ENCODE measurements around the gene POC1A. TPM values are rescaled to one million over a fixed set of nuclear protein-coding genes. Genes with fewer than 3 reads are reported as not detected.

POC1A gene
- total RNA-seq, 1 experiment from 2014 or later = 32.2 TPM

DNA sequence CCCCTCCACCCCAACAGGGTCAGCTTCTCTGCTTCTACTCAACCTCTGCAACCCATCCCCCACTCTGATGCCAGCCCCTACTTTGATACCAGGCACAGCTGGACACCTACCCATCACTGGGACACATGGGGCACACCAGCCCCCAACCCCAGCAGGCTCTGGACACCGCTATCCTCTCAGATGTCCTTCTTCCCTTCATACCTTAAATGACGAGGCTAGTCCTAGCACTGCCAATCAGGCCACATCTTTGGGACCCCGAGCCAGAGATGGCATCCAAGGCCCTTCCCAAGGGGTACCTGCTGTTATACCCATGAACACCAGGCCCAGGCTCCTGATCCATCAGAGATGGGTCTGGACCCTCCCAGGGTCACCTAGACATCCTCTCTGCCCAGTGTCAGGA is 10.6 kb downstream of the POC1A start:
- no peak overlapping the region for H3K4me3 ChIP-seq (ENCODE audit: low read depth, low read length)
- BruUV-seq (replicated peaks) = no TSS peak

DNA sequence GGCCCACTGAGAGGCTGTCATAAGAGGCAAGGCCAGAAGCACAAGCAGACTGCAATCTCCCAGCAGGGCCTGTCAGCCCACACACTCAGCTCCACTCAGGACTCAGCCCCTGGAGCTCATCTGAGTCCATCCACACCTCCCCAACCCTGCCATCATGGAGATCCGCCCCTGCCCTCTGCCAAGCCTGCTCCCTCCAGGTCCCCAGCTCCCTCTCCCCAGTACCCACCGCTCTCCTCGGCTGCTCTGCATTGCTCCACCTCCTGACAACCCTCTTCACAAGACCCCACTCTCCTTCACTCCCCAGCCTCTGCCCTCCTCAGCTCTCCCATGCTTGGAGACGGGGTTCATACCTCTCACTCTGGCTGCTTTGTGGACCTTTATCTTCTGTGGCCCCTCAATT is 11.1 kb downstream of the POC1A start:
- ChIA-PET CTCF (interaction anchor here (0.6 kb wide), 1 partner anchor 11 kb away, joined by 3 read pairs; the partner anchor contains the start of gene POC1A), POLR2A (no interaction called here)
- no TSS peak for BruUV-seq (replicated peaks)
- intact Hi-C loops (cut with micrococcal nuclease; ENCODE audit: unreplicated experiment) = no loop called here
- Mint-ChIP-seq H3K27me3 (ENCODE audit: insufficient read depth, unreplicated experiment) (no peaks in the 10 kb centered on the region), H3K36me3 (ENCODE audit: insufficient read depth, unreplicated experiment) (peaks cover 14% of the 10 kb centered on the region), H3K4me3 (ENCODE audit: unreplicated experiment) (no peak overlapping the region), H3K27ac (ENCODE audit: unreplicated experiment) (no peak overlapping the region), H3K9me3 (ENCODE audit: unreplicated experiment) (no peaks in the 10 kb centered on the region), H3K4me1 (ENCODE audit: low read depth, unreplicated experiment) (no peaks in the 10 kb centered on the region)
- H3K27me3 ChIP-seq (replicated peaks; ENCODE audit: control insufficient read depth, insufficient read depth, low read length) = no peaks in the 10 kb centered on the region
- no peak for DNase-seq
- peaks cover 2% of the 10 kb centered on the region; the same call in 1 of the 2 replicates for H3K36me3 ChIP-seq (ENCODE audit: control insufficient read depth, insufficient read depth, low read length)
- H3K9me3 ChIP-seq = no peaks in the 10 kb centered on the region
- TF ChIP-seq, protein P1, sequence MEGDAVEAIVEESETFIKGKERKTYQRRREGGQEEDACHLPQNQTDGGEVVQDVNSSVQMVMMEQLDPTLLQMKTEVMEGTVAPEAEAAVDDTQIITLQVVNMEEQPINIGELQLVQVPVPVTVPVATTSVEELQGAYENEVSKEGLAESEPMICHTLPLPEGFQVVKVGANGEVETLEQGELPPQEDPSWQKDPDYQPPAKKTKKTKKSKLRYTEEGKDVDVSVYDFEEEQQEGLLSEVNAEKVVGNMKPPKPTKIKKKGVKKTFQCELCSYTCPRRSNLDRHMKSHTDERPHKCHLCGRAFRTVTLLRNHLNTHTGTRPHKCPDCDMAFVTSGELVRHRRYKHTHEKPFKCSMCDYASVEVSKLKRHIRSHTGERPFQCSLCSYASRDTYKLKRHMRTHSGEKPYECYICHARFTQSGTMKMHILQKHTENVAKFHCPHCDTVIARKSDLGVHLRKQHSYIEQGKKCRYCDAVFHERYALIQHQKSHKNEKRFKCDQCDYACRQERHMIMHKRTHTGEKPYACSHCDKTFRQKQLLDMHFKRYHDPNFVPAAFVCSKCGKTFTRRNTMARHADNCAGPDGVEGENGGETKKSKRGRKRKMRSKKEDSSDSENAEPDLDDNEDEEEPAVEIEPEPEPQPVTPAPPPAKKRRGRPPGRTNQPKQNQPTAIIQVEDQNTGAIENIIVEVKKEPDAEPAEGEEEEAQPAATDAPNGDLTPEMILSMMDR (IDR thresholded peaks at IDR 0.05; ENCODE audit: insufficient read depth in 1 of 2, low read depth in 1 of 2, low read length in 1 of 2, severe bottlenecking in 1 of 2, unreplicated experiment in 1 of 2) = no peak
- no peak overlapping the region for H3K4me3 ChIP-seq (ENCODE audit: low read depth, low read length)
- H3K4me1 ChIP-seq = no peaks in the 10 kb centered on the region

More for the DNA sequence above, 10.6 kb downstream of the POC1A start:
- intact Hi-C loops (cut with micrococcal nuclease; ENCODE audit: unreplicated experiment) = loop anchor here (1.0 to 2.0 kb wide), 3 partner anchors 87 to 201 kb away; partner anchors contain the start of genes DUSP7 and PARP3
- Histone ChIP-seq H3K9me3 (no peaks in the 10 kb centered on the region), H3K36me3 (ENCODE audit: control insufficient read depth, insufficient read depth, low read length) (peaks cover 2% of the 10 kb centered on the region; the same call in 1 of the 2 replicates), H3K4me1 (no peaks in the 10 kb centered on the region), H3K27me3 (replicated peaks; ENCODE audit: control insufficient read depth, insufficient read depth, low read length) (no peaks in the 10 kb centered on the region)
- no peak overlapping the region for H3K27ac Mint-ChIP-seq (ENCODE audit: unreplicated experiment)
- TF ChIP-seq, protein P1 (IDR thresholded peaks at IDR 0.05; ENCODE audit: insufficient read depth in 1 of 2, low read depth in 1 of 2, low read length in 1 of 2, severe bottlenecking in 1 of 2, unreplicated experiment in 1 of 2) = no peak
- H3K4me3 Mint-ChIP-seq (ENCODE audit: unreplicated experiment) = no peak overlapping the region
- no peaks in the 10 kb centered on the region for H3K9me3 Mint-ChIP-seq (ENCODE audit: unreplicated experiment)
- H3K36me3 Mint-ChIP-seq (ENCODE audit: insufficient read depth, unreplicated experiment) = peaks cover 14% of the 10 kb centered on the region
- no peak for DNase-seq
- ChIA-PET POLR2A (no interaction called here), CTCF (interaction anchor here (0.6 kb wide), 1 partner anchor 196 kb away, joined by 3 read pairs; no protein-coding TSS in a partner anchor)
- no peaks in the 10 kb centered on the region for H3K27me3 Mint-ChIP-seq (ENCODE audit: insufficient read depth, unreplicated experiment)
- no peaks in the 10 kb centered on the region for H3K4me1 Mint-ChIP-seq (ENCODE audit: low read depth, unreplicated experiment)

DNA sequence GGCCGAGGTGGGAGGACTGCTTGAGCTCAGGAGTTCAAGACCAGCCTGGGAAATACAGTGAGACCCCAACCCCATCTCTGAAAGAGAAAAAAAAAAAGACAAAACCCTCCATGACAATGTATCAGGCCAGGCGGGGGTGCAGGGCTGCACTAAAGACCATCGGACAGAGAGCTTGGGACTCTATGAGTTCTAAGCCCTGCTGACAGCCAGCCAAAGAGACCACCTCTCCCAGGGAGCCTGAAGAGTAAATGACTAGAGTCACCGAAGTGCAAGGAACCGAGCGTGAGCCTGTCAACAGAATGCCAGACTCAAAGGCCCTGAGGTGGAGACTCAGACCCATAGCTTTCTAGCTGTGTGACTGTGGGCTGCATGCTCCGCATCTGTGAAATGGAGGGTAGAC is 12.5 kb downstream of the POC1A start:
- Mint-ChIP-seq H3K36me3 (ENCODE audit: insufficient read depth, unreplicated experiment) (peaks cover 13% of the 10 kb centered on the region), H3K27ac (ENCODE audit: unreplicated experiment) (no peak overlapping the region), H3K9me3 (ENCODE audit: unreplicated experiment) (no peaks in the 10 kb centered on the region), H3K4me1 (ENCODE audit: low read depth, unreplicated experiment) (no peaks in the 10 kb centered on the region), H3K4me3 (ENCODE audit: unreplicated experiment) (no peak overlapping the region), H3K27me3 (ENCODE audit: insufficient read depth, unreplicated experiment) (no peaks in the 10 kb centered on the region)
- no TSS peak for BruUV-seq (replicated peaks)
- no peaks in the 10 kb centered on the region for H3K36me3 ChIP-seq (ENCODE audit: control insufficient read depth, insufficient read depth, low read length)
- TF ChIP-seq, protein P1 (IDR thresholded peaks at IDR 0.05; ENCODE audit: insufficient read depth in 1 of 2, low read depth in 1 of 2, low read length in 1 of 2, severe bottlenecking in 1 of 2, unreplicated experiment in 1 of 2) = no peak
- no peaks in the 10 kb centered on the region for H3K9me3 ChIP-seq
- no peaks in the 10 kb centered on the region for H3K27me3 ChIP-seq (replicated peaks; ENCODE audit: control insufficient read depth, insufficient read depth, low read length)
- H3K4me1 ChIP-seq = no peaks in the 10 kb centered on the region
- DNase-seq = no peak
- CTCF ChIA-PET = no interaction called here
- intact Hi-C loops (cut with micrococcal nuclease; ENCODE audit: unreplicated experiment) = no loop called here
- POLR2A ChIA-PET = no interaction called here
- no peak overlapping the region for H3K4me3 ChIP-seq (ENCODE audit: low read depth, low read length)

Data from Caco-2 (cell line).